Limb (tissue), 2 donors: ENCODE results near the gene PRSS1.
"Not testable (repeated sequence)": the region's sequence is repeated elsewhere in the genome, so short reads cannot be mapped to it uniquely, and the experiment has no call there.

Source experiments
- DNase-seq, 2 donors: peaks; one replicate each; pipeline ENCODE4 v3.0.0-alpha.2; 2016; ENCODE audit errors: extremely low spot score in 2 of 2

PRSS1 gene

GRCh38 chr7:142749218-142749993, at the start of gene PRSS1:
Gene PRSS1 (plus strand): TSS chr7:142749472. CDS start chr7:142749485, 13 bp downstream.
- no peak for DNase-seq

GRCh38 chr7:142700935-142701334, 48.3 kb upstream of the PRSS1 start:
- not testable (repeated sequence) for DNase-seq

GRCh38 chr7:142703655-142704305, 45.5 kb upstream of the PRSS1 start:
- DNase-seq: no peak

- not testable (repeated sequence) for DNase-seq
Measured at GRCh38 chr7:142708726-142709125, 40.5 kb upstream of the PRSS1 start.

DNA sequence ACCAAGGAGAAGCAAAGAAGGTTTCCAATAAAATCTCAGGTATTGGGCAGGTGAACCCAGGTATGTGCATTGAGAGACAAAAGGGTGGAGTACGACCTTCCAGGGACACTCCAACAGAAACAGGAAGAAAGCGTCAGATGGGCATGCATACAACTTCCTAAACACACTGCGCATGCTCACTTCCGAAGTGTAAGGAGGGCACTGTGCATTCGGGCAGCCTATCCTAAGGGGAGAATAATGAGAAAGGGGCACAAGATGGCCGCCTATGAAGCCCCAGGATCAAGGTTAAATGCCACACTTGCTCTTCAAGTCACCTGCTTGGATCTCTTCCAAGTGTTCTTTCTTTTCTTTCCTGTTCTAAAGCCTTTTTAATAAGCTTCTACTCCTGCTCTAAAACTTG, 39.4 kb upstream of the PRSS1 start:
- DNase-seq: no peak

GRCh38 chr7:142711196-142711595, 38.1 kb upstream of the PRSS1 start:
- DNase-seq: no peak

GRCh38 chr7:142711746-142712616, 37.3 kb upstream of the PRSS1 start:
- no peak for DNase-seq

- DNase-seq: no peak
Measured at GRCh38 chr7:142712617-142712957, 36.7 kb upstream of the PRSS1 start.

DNA sequence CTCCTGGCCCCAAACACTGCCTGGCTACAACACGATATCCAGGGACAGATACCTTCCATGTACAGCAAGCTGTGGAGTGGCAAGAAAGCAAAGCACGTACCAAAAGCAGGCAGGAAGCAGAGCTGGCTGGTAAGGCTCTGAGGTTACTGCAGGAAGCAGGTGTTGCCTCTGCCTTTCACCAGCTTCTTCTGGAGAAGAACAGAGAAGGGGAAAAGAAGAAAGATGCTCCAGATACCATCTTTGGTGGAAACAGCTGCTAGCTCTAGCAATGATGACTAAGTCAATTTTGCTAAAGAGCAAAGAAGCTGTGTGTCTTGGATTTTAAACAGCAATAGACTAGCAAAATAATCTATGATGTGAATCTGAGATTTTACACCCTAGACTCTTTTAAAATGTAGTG, 34.9 kb upstream of the PRSS1 start:
- DNase-seq: no peak

- DNase-seq: no peak
Measured at GRCh38 chr7:142716596-142716995, 32.7 kb upstream of the PRSS1 start.

DNA sequence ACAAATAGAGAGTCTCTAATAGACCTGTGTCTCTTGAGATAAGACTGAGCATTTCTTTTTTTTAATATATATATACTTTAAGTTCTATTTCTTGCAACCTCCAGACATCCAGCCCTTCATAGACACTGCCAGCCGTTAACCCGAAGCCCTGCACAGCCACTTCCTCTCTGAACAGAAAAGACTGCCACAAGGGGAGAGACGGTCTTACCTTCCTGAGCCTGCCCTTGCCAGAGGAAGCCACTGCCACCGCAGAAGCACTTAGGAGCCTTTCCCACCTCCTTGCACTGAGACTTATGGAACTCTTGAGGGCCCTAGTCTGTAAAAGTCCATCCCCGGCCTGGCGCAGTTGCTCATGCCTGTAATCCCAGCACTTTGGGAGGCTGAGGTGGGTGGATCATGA, 31.8 kb upstream of the PRSS1 start:
- DNase-seq: no peak

DNA sequence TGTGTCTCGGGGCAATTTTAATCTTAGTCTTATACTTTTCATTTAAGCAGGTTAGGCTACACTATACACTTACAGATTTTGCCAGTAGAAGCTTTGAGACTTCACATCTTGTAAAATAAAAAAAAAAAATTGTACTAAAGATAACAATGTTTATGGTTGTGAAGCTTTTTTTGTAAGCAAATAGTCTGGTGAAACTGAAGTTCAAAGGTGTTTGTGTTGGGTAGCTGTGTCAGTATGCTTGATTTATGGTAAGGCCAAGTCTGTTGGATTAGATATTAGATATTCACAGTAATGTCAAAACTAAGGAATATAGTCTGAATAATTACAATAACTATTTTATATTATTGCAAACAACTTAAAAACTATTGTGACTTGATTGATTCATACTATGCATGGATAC, 31.0 kb upstream of the PRSS1 start:
- DNase-seq: no peak

GRCh38 chr7:142720172-142720773, 29.0 kb upstream of the PRSS1 start:
- DNase-seq: no peak

DNA sequence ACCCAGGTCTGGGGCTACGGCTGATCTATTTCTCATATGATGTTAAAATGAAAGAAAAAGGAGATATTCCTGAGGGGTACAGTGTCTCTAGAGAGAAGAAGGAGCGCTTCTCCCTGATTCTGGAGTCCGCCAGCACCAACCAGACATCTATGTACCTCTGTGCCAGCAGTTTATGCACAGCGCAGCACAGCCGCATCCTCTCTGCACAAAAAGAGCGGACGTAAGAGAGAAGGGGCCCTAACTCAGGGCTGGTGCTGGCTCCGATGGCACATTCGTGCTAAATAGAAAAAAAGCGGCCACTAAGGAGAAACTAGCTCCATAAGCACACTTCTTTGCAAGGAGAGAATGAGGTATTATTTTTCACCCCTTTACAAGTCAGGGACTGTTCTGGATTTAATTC, 28.3 kb upstream of the PRSS1 start:
- DNase-seq: no peak

- no peak for DNase-seq
Measured at GRCh38 chr7:142722248-142722794, 27.0 kb upstream of the PRSS1 start.

GRCh38 chr7:142733271-142733670, 16.0 kb upstream of the PRSS1 start:
- no peak for DNase-seq

DNA sequence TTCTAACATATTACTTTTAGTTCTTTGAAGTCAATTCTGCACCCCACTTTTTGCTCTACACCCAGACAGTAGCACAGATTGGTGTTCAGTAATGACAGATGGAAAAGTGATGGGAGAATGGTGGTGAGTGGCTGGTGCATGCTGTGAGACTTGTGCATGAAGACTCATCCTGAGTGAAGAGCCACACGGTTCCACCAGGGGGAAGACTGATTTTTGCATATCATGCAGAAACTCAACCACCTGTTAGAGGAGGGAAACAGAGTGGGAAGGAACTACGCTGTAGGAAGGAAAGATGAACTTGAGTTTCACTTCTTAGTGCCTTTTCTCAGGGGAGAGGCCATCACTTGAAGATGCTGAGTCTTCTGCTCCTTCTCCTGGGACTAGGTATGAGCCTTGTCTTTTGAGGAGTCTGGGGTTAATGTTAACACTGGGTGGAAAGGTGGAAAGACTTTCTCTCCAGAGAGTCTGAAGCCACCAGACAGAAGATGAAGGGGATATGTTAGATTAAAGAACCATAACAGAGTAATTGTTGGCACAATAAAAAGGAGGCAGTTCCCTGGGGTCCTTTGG, 9.3 kb upstream of the PRSS1 start:
- no peak for DNase-seq

DNA sequence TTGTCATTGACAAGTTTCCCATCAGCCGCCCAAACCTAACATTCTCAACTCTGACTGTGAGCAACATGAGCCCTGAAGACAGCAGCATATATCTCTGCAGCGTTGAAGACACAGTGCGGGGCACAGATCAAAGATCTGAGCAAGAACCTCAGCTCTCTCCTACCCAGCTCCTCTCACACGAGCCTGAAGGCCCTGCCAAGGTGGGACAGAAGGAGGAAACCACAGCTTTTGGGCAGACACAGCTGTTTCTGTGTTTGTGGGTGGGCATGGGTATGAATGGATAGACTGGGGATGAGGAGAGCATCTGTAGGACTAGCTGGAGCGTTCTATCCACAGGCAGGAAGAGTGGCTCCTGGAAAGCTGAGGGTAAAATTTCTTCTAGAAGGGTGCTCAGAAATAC, 8.5 kb upstream of the PRSS1 start:
- no peak for DNase-seq

GRCh38 chr7:142741932-142742331, 7.3 kb upstream of the PRSS1 start:
- not testable (repeated sequence) for DNase-seq

- DNase-seq: no peak
Measured at GRCh38 chr7:142745091-142745635, 4.1 kb upstream of the PRSS1 start.

- DNase-seq: no peak
Measured at GRCh38 chr7:142745745-142746144, 3.5 kb upstream of the PRSS1 start.
